PC-9 (cell line): Measurements from ENCODE around the gene GNAQ. TPM values are rescaled to one million over a fixed set of nuclear protein-coding genes. Genes with fewer than 3 reads are reported as not detected.

Source experiments
- BruUV-seq: library from RNA; stranded (reverse); fragments of 400-500 nt; replicated peaks from 2 replicates; lab custom pipeline; 2021; lab: Mats Ljungman, UMichigan
- CTCF ChIA-PET: fragments of 300-600 bp; sonication (Branson Sonifier 250); formaldehyde crosslinking; loops from one replicate; lab custom pipeline; 2022; ENCODE audit warnings: antibody characterized with exemption; lab: Charles Lee
- POLR2A ChIA-PET: fragments of 300-600 bp; sonication (Branson Sonifier 250); formaldehyde crosslinking; loops from one replicate; lab custom pipeline; 2022; ENCODE audit warnings: antibody characterized with exemption; ENCODE audit not compliant: unreplicated experiment; lab: Charles Lee
- DNase-seq, 2 experiments: peaks; one replicate each; pipeline versions ENCODE4 v3.0.0 to v3.0.0-alpha.2; 2015 to 2022; ENCODE audit warnings: mixed read lengths in 1 of 2
- H2AFZ ChIP-seq: fragments of 200-600 bp; sonication (generic); 2 replicates; pipeline ENCODE4 v1.8.1; 2017; ENCODE audit warnings: antibody characterized with exemption
- H3F3A ChIP-seq: fragments of 200-600 bp; sonication (generic); 2 replicates; pipeline ENCODE4 v1.8.1; 2017; ENCODE audit warnings: antibody characterized with exemption, mild to moderate bottlenecking, low read depth; ENCODE audit not compliant: insufficient read depth
- H3K27ac ChIP-seq: fragments of 200-600 bp; sonication (generic); 2 replicates; pipeline ENCODE4 v1.6.1; 2016; ENCODE audit warnings: mixed run types
- H3K27me3 ChIP-seq: fragments of 200-600 bp; sonication (generic); 2 replicates; pipeline ENCODE4 v1.6.1; 2016; ENCODE audit warnings: low read depth, mixed run types; ENCODE audit not compliant: insufficient read depth
- H3K36me3 ChIP-seq: fragments of 200-600 bp; sonication (generic); 2 replicates; pipeline ENCODE4 v1.6.1; 2016; ENCODE audit warnings: low read depth, mixed run types
- H3K4me1 ChIP-seq: fragments of 200-600 bp; sonication (generic); replicated peaks from 2 replicates; pipeline ENCODE4 v1.6.1; 2016; ENCODE audit warnings: mixed run types; ENCODE audit not compliant: insufficient read depth
- H3K4me2 ChIP-seq: fragments of 200-600 bp; sonication (generic); 2 replicates; pipeline ENCODE4 v1.6.1; 2017; ENCODE audit warnings: mixed run types
- H3K4me3 ChIP-seq: fragments of 200-600 bp; sonication (generic); 2 replicates; pipeline ENCODE4 v1.6.1; 2016; ENCODE audit warnings: mixed run types
- H3K79me2 ChIP-seq: fragments of 200-600 bp; sonication (generic); 2 replicates; pipeline ENCODE4 v1.6.1; 2017; ENCODE audit warnings: low read depth, mixed run types
- H3K9me2 ChIP-seq: fragments of 200-600 bp; sonication (generic); 2 replicates; pipeline ENCODE4 v1.8.1; 2017; ENCODE audit warnings: mild to moderate bottlenecking; ENCODE audit not compliant: insufficient read depth
- H3K9me3 ChIP-seq: fragments of 200-600 bp; sonication (generic); 2 replicates; pipeline ENCODE4 v1.8.1; 2016; ENCODE audit warnings: low read depth; ENCODE audit not compliant: insufficient read depth
- H4K20me1 ChIP-seq: fragments of 200-600 bp; sonication (generic); 2 replicates; pipeline ENCODE4 v1.8.1; 2017; ENCODE audit not compliant: insufficient read depth
- CTCF ChIP-seq: fragments of 200-600 bp; sonication (generic); conservative IDR thresholded peaks from 2 replicates; pipeline ENCODE4 v1.6.1; 2017; ENCODE audit warnings: mixed run types, antibody characterized with exemption, mild to moderate bottlenecking, moderate library complexity
- EZH2 ChIP-seq: fragments of 200-600 bp; sonication (generic); IDR thresholded peaks from 2 replicates; pipeline ENCODE4 v1.8.0; 2017; ENCODE audit warnings: antibody characterized with exemption, low read depth
- intact Hi-C: fragments of 100-400 bp; cut with micrococcal nuclease; formaldehyde crosslinking; loops from one replicate; pipeline ENCODE4 v1.10.0; 2022; ENCODE audit not compliant: unreplicated experiment
- total RNA-seq: library from RNA; stranded (reverse); gene quantifications from 2 replicates; pipeline ENCODE4 v1.2.3, GENCODE V29; 2021

Gene GNAQ
- total RNA-seq, 1 experiment from 2014 or later, result 51.6 TPM

GRCh38 chr9:77989458-77989857 lies 42.2 kb downstream of the GNAQ start:
- Histone ChIP-seq H3K9me3 (no peaks in the 10 kb centered on the region), H3K36me3 (no peaks in the 10 kb centered on the region), H3K27me3 (no peaks in the 10 kb centered on the region), H3K4me2 (no peak overlapping the region), H2AFZ (no peak overlapping the region), H4K20me1 (0 out of 2 replicates have a peak, but pooled peaks cover 5% of the 10 kb centered on the region), H3K4me3 (no peak overlapping the region), H3F3A (no peaks in the 10 kb centered on the region), H3K4me1 (no peaks in the 10 kb centered on the region), H3K27ac (no peak overlapping the region; the same call in 1 of the 2 replicates), H3K79me2 (peaks cover 17% of the 10 kb centered on the region), H3K9me2 (no peaks in the 10 kb centered on the region)
- TF ChIP-seq EZH2 (no peak), CTCF (no peak)
- no TSS peak for BruUV-seq
- ChIA-PET CTCF (no interaction called here), POLR2A (interaction anchor here (0.7 kb wide), 1 partner anchor 42 kb away, joined by 9 read pairs; no protein-coding TSS in a partner anchor)
- intact Hi-C loops, result no loop called here
- no peak for DNase-seq

GRCh38 chr9:77988630-77989029 lies 43.0 kb downstream of the GNAQ start:
- TF ChIP-seq EZH2, result no peak
- no peak for TF ChIP-seq CTCF
- no TSS peak for BruUV-seq
- H2AFZ ChIP-seq, result no peak overlapping the region
- no peaks in the 10 kb centered on the region for H3F3A ChIP-seq
- 0 out of 2 replicates have a peak, but pooled peaks cover 5% of the 10 kb centered on the region for H4K20me1 ChIP-seq
- no peak overlapping the region for H3K4me3 ChIP-seq
- ChIA-PET CTCF (no interaction called here), POLR2A (interaction anchor here (0.6 kb wide), 1 partner anchor 104 kb away, joined by 3 read pairs; no protein-coding TSS in a partner anchor)
- no peaks in the 10 kb centered on the region for H3K9me2 ChIP-seq
- H3K27ac ChIP-seq, result no peak overlapping the region
- H3K4me2 ChIP-seq, result no peak overlapping the region
- intact Hi-C loops, result no loop called here
- H3K9me3 ChIP-seq, result no peaks in the 10 kb centered on the region
- no peak for DNase-seq
- H3K36me3 ChIP-seq, result no peaks in the 10 kb centered on the region
- peaks cover 12% of the 10 kb centered on the region for H3K79me2 ChIP-seq
- no peaks in the 10 kb centered on the region for H3K27me3 ChIP-seq
- no peaks in the 10 kb centered on the region for H3K4me1 ChIP-seq

GRCh38 chr9:77987880-77988525 lies 43.6 kb downstream of the GNAQ start:
- no peaks in the 10 kb centered on the region for H3K36me3 ChIP-seq
- no peak for DNase-seq
- 0 out of 2 replicates have a peak, but pooled peaks cover 5% of the 10 kb centered on the region for H4K20me1 ChIP-seq
- no peak overlapping the region for H3K27ac ChIP-seq
- CTCF ChIA-PET, result interaction anchor here (0.6 kb wide), 1 partner anchor 16 kb away, joined by 8 read pairs; no protein-coding TSS in a partner anchor
- no peak for TF ChIP-seq EZH2
- no peak for TF ChIP-seq CTCF
- no peaks in the 10 kb centered on the region for H3K27me3 ChIP-seq
- no peaks in the 10 kb centered on the region for H3F3A ChIP-seq
- H2AFZ ChIP-seq, result no peak overlapping the region
- H3K4me3 ChIP-seq, result no peak overlapping the region
- POLR2A ChIA-PET, result interaction anchor here (0.6 kb wide), 1 partner anchor 103 kb away, joined by 3 read pairs; no protein-coding TSS in a partner anchor
- no peaks in the 10 kb centered on the region for H3K9me3 ChIP-seq
- no peaks in the 10 kb centered on the region for H3K9me2 ChIP-seq
- H3K4me2 ChIP-seq, result no peak overlapping the region
- no peaks in the 10 kb centered on the region for H3K4me1 ChIP-seq
- H3K79me2 ChIP-seq, result peaks cover 15% of the 10 kb centered on the region
- BruUV-seq, result no TSS peak
- intact Hi-C loops, result no loop called here
